ENCODE data around the gene LHFPL6. TPM values are rescaled to one million over a fixed set of nuclear protein-coding genes. Genes with fewer than 3 reads are reported as not detected.

LHFPL6 gene
- total and polyA plus RNA-seq, 10 of the 15 experiments (the other 5 are each of a cell fraction or from before 2014, with no cell fraction given): 0.11 to 4.6 (median 0.41) TPM

- ChIA-PET RAD21 (ENCODE audit: unreplicated experiment) (interaction anchor here (1.0 kb wide), 1 partner anchor 75 kb away, joined by 3 read pairs; no protein-coding TSS in a partner anchor), POLR2A (no interaction called here), SMC1A (ENCODE audit: uncharacterized antibody, unreplicated experiment) (no interaction called here), CTCF (no interaction called here)
- FAIRE-seq: no peak
- Histone ChIP-seq H3K9me3 (replicated peaks; ENCODE audit: control insufficient read depth, insufficient read depth, low read length) (no peaks in the 10 kb centered on the region), H3K4me3 (no peak overlapping the region), H3K4me1 (ENCODE audit: control insufficient read depth, insufficient read depth, low read length) (no peaks in the 10 kb centered on the region), H3K27ac (ENCODE audit: control insufficient read depth, insufficient read depth) (no peak overlapping the region), H3K9ac (ENCODE audit: control insufficient read depth, insufficient read depth, low read length) (no peak overlapping the region), H3K79me2 (ENCODE audit: control insufficient read depth, insufficient read depth, low read length) (no peaks in the 10 kb centered on the region), H2AFZ (ENCODE audit: control insufficient read depth, low read depth, low read length) (no peak overlapping the region), H4K20me1 (ENCODE audit: control insufficient read depth, insufficient read depth) (no peaks in the 10 kb centered on the region), H3K36me3 (ENCODE audit: control insufficient read depth in 2 of 2, insufficient read depth in 2 of 2, low read length in 1 of 2) (no peaks in the 10 kb centered on the region), H3K4me2 (ENCODE audit: control insufficient read depth, insufficient read depth) (no peak overlapping the region), H3K27me3 (replicated peaks in 1 of 2; ENCODE audit: control insufficient read depth in 2 of 2, insufficient read depth in 2 of 2, low read length in 1 of 2) (no peaks in the 10 kb centered on the region)
- TF ChIP-seq SMAD1 (IDR thresholded peaks at IDR 0.05; ENCODE audit: low read depth, partially characterized antibody): no peak
- no peak for DNase-seq (ENCODE audit: low read depth, low spot score)
- BruUV-seq (replicated peaks): no TSS peak
- no peak for ATAC-seq
- in situ Hi-C loops (cut with MboI) (no loop called here), intact Hi-C loops (cut with micrococcal nuclease; ENCODE audit: unreplicated experiment) (no loop called here)
- WGBS (ENCODE audit: insufficient coverage, insufficient replicate concordance, low lambda C conversion rate, missing lambda C conversion rate): 29% methylated on average over 6 of the region's 6 CpGs
Measured at GRCh38 chr13:39490136-39490535, 112.9 kb downstream of the LHFPL6 start.

GRCh38 chr13:39486758-39487157, 116.2 kb downstream of the LHFPL6 start:
- DNase-seq (ENCODE audit: low read depth, low spot score) (no peak), FAIRE-seq (no peak), ATAC-seq (no peak)
- Histone ChIP-seq H3K9ac (ENCODE audit: control insufficient read depth, insufficient read depth, low read length) (no peak overlapping the region), H3K27ac (ENCODE audit: control insufficient read depth, insufficient read depth) (no peak overlapping the region), H3K79me2 (ENCODE audit: control insufficient read depth, insufficient read depth, low read length) (no peaks in the 10 kb centered on the region), H3K27me3 (replicated peaks in 1 of 2; ENCODE audit: control insufficient read depth in 2 of 2, insufficient read depth in 2 of 2, low read length in 1 of 2) (no peaks in the 10 kb centered on the region), H3K36me3 (ENCODE audit: control insufficient read depth in 2 of 2, insufficient read depth in 2 of 2, low read length in 1 of 2) (no peaks in the 10 kb centered on the region), H3K9me3 (replicated peaks; ENCODE audit: control insufficient read depth, insufficient read depth, low read length) (no peaks in the 10 kb centered on the region), H4K20me1 (ENCODE audit: control insufficient read depth, insufficient read depth) (no peaks in the 10 kb centered on the region), H2AFZ (ENCODE audit: control insufficient read depth, low read depth, low read length) (no peak overlapping the region), H3K4me3 (no peak overlapping the region), H3K4me2 (ENCODE audit: control insufficient read depth, insufficient read depth) (no peak overlapping the region), H3K4me1 (ENCODE audit: control insufficient read depth, insufficient read depth, low read length) (no peaks in the 10 kb centered on the region)
- BruUV-seq (replicated peaks): no TSS peak
- in situ Hi-C loops (cut with MboI) (no loop called here), intact Hi-C loops (cut with micrococcal nuclease; ENCODE audit: unreplicated experiment) (no loop called here)
- ChIA-PET RAD21 (ENCODE audit: unreplicated experiment) (no interaction called here), SMC1A (ENCODE audit: uncharacterized antibody, unreplicated experiment) (interaction anchor here (0.7 to 1.5 kb wide), 5 partner anchors 10 to 125 kb away, joined by 3 to 5 read pairs (median 3); no protein-coding TSS in a partner anchor), CTCF (interaction anchor here (0.6 to 1.1 kb wide), 2 partner anchors 120 to 126 kb away, joined by 3 to 4 read pairs; no protein-coding TSS in a partner anchor), POLR2A (interaction anchor here (0.6 kb wide), 1 partner anchor 9 kb away, joined by 3 read pairs; no protein-coding TSS in a partner anchor)
- TF ChIP-seq ZNF384 (IDR thresholded peaks at IDR 0.05; ENCODE audit: borderline replicate concordance, low read depth, low read length) (no peak), ZBTB11 (CRISPR knock-in tag; IDR thresholded peaks at IDR 0.05) (no peak), ZBTB33 (IDR thresholded peaks at IDR 0.05) (no peak), ETV6 (conservative IDR thresholded peaks at IDR 0.05 in 1 of 2, IDR thresholded peaks at IDR 0.05 in 1 of 2; ENCODE audit: borderline replicate concordance in 1 of 2, low read depth in 1 of 2) (no peak), PML (IDR thresholded peaks at IDR 0.05; ENCODE audit: low read length) (no peak), STAT1 (conservative IDR thresholded peaks at IDR 0.05) (no peak), RUNX3 (IDR thresholded peaks at IDR 0.05; ENCODE audit: low read length) (no peak), ATF2 (IDR thresholded peaks at IDR 0.05; ENCODE audit: low read length) (no peak), NFIC (IDR thresholded peaks at IDR 0.05; ENCODE audit: low read depth, low read length) (no peak), KDM1A (IDR thresholded peaks at IDR 0.05; ENCODE audit: borderline replicate concordance) (no peak), ZNF217 (IDR thresholded peaks at IDR 0.05) (no peak)
